Muscle of leg (tissue), 11 donors: ENCODE data around the gene PADI6. TPM values are rescaled to one million over a fixed set of nuclear protein-coding genes. Genes with fewer than 3 reads are reported as not detected.
"Not testable (repeated sequence)": the region's sequence is repeated elsewhere in the genome, so short reads cannot be mapped to it uniquely, and the experiment has no call there.

ENCODE experiments used
- DNase-seq: peaks from one replicate; pipeline ENCODE4 v3.0.0; 2013
- H3K27ac ChIP-seq: one replicate; pipeline ENCODE4 v1.5.1; 2013; ENCODE audit warnings: mild to moderate bottlenecking, low read length, control low read depth
- H3K27me3 ChIP-seq: one replicate; pipeline ENCODE4 v1.6.1; 2013; ENCODE audit warnings: low read length; ENCODE audit not compliant: control insufficient read depth, insufficient read depth
- H3K36me3 ChIP-seq: one replicate; pipeline ENCODE4 v1.6.1; 2013; ENCODE audit warnings: low read length; ENCODE audit not compliant: control insufficient read depth, insufficient read depth
- H3K4me1 ChIP-seq: one replicate; pipeline ENCODE4 v1.6.1; 2013; ENCODE audit warnings: low read length; ENCODE audit not compliant: control insufficient read depth, insufficient read depth
- H3K4me3 ChIP-seq: one replicate; pipeline ENCODE4 v1.5.1; 2013; ENCODE audit warnings: low read length, control low read depth
- H3K9me3 ChIP-seq: replicated peaks from 2 replicates; pipeline ENCODE4 v1.6.1; 2013; ENCODE audit warnings: low read depth, low read length; ENCODE audit not compliant: control insufficient read depth
- WGBS: methylation state at CpG from one replicate; pipeline ENCODE4 v1.1.5; 2013; ENCODE audit warnings: missing lambda C conversion rate; ENCODE audit not compliant: insufficient coverage; 5-methylcytosine and 5-hydroxymethylcytosine counted together
- polyA plus RNA-seq, 8 donors: library from polyadenylated mRNA; unstranded; fragments of 120-200 nt; gene quantifications; one replicate each; pipeline versions ENCODE4 v1.2.1 to v1.2.3, GENCODE V29; 2013; ENCODE audit warnings: inconsistent platforms in 1 of 8, low replicate concordance in 1 of 8; ENCODE audit not compliant: insufficient read length in 8 of 8, insufficient read depth in 1 of 8
- total RNA-seq: library from RNA; stranded (reverse); fragments of 120-200 nt; gene quantifications from one replicate; pipeline ENCODE4 v1.2.4, GENCODE V29; 2013

PADI6 gene
- total and polyA plus RNA-seq, 9 donors, result not detected

GRCh38 chr1:17345506-17345905, 26.5 kb upstream of the PADI6 start:
- 86% methylated on average over 4 of the region's 5 CpGs for WGBS
- not testable (repeated sequence) for H3K27me3 ChIP-seq

GRCh38 chr1:17346046-17346789, 25.8 kb upstream of the PADI6 start:
- Histone ChIP-seq H3K36me3 (no peaks in the 10 kb centered on the region), H3K4me1 (no peaks in the 10 kb centered on the region), H3K27ac (no peak overlapping the region), H3K9me3 (no peaks in the 10 kb centered on the region), H3K27me3 (no peaks in the 10 kb centered on the region), H3K4me3 (no peak overlapping the region)
- 85% methylated on average over 6 of the region's 9 CpGs for WGBS
- no peak for DNase-seq

More at GRCh38 chr1:17345506-17345905, 26.5 kb upstream of the PADI6 start:
- not testable (repeated sequence) for H3K4me1 ChIP-seq, H3K27ac ChIP-seq, H3K9me3 ChIP-seq, H3K36me3 ChIP-seq, H3K4me3 ChIP-seq, DNase-seq

GRCh38 chr1:17347769-17348592, 24.0 kb upstream of the PADI6 start:
- 74% methylated on average over 5 of the region's 19 CpGs for WGBS
- H3K4me3 ChIP-seq, result no peak overlapping the region
- no peak overlapping the region for H3K27ac ChIP-seq
- H3K27me3 ChIP-seq, result peaks cover 4% of the 10 kb centered on the region
- no peaks in the 10 kb centered on the region for H3K36me3 ChIP-seq
- no peaks in the 10 kb centered on the region for H3K9me3 ChIP-seq
- DNase-seq, result no peak
- no peaks in the 10 kb centered on the region for H3K4me1 ChIP-seq

GRCh38 chr1:17348593-17349234, 23.3 kb upstream of the PADI6 start:
- Histone ChIP-seq H3K27me3 (peaks cover 4% of the 10 kb centered on the region), H3K4me1 (no peaks in the 10 kb centered on the region), H3K4me3 (no peak overlapping the region), H3K27ac (no peak overlapping the region), H3K36me3 (no peaks in the 10 kb centered on the region), H3K9me3 (no peaks in the 10 kb centered on the region)
- 55% methylated on average over 11 of the region's 14 CpGs for WGBS
- no peak for DNase-seq

GRCh38 chr1:17350083-17350482, 21.9 kb upstream of the PADI6 start:
- H3K9me3 ChIP-seq, result no peaks in the 10 kb centered on the region

GRCh38 chr1:17350928-17351446, 21.0 kb upstream of the PADI6 start:
- WGBS, result 33% methylated on average over 1 of the region's 7 CpGs

More at GRCh38 chr1:17350083-17350482, 21.9 kb upstream of the PADI6 start:
- WGBS, result 60% methylated on average over 4 of the region's 8 CpGs
- no peaks in the 10 kb centered on the region for H3K36me3 ChIP-seq
- peaks cover 4% of the 10 kb centered on the region for H3K27me3 ChIP-seq
- no peak overlapping the region for H3K4me3 ChIP-seq
- DNase-seq, result no peak
- no peak overlapping the region for H3K27ac ChIP-seq
- H3K4me1 ChIP-seq, result no peaks in the 10 kb centered on the region

GRCh38 chr1:17351598-17352324, 20.2 kb upstream of the PADI6 start:
- Histone ChIP-seq H3K27ac (no peak overlapping the region), H3K27me3 (peaks cover 4% of the 10 kb centered on the region), H3K4me1 (no peaks in the 10 kb centered on the region), H3K9me3 (no peaks in the 10 kb centered on the region), H3K36me3 (no peaks in the 10 kb centered on the region), H3K4me3 (no peak overlapping the region)
- DNase-seq, result no peak
- WGBS, result 80% methylated on average over 8 of the region's 8 CpGs

More at GRCh38 chr1:17350928-17351446, 21.0 kb upstream of the PADI6 start:
- H3K36me3 ChIP-seq, result no peaks in the 10 kb centered on the region
- no peaks in the 10 kb centered on the region for H3K4me1 ChIP-seq
- no peak for DNase-seq
- H3K27me3 ChIP-seq, result peaks cover 4% of the 10 kb centered on the region
- H3K27ac ChIP-seq, result no peak overlapping the region
- no peaks in the 10 kb centered on the region for H3K9me3 ChIP-seq
- no peak overlapping the region for H3K4me3 ChIP-seq

- H3K4me1 ChIP-seq, result no peaks in the 10 kb centered on the region
- no peaks in the 10 kb centered on the region for H3K36me3 ChIP-seq
- H3K4me3 ChIP-seq, result no peak overlapping the region
- no peak for DNase-seq
- peaks cover 4% of the 10 kb centered on the region for H3K27me3 ChIP-seq
- no peaks in the 10 kb centered on the region for H3K9me3 ChIP-seq
- 49% methylated on average over 8 of the region's 8 CpGs for WGBS
- H3K27ac ChIP-seq, result no peak overlapping the region
Measured at GRCh38 chr1:17352419-17352909, 19.5 kb upstream of the PADI6 start.

GRCh38 chr1:17355898-17356297, 16.1 kb upstream of the PADI6 start:
- Histone ChIP-seq H3K27me3 (peaks cover 4% of the 10 kb centered on the region), H3K9me3 (no peaks in the 10 kb centered on the region), H3K27ac (no peak overlapping the region), H3K4me3 (no peak overlapping the region), H3K36me3 (no peaks in the 10 kb centered on the region), H3K4me1 (no peaks in the 10 kb centered on the region)
- WGBS, result 54% methylated on average over 4 of the region's 6 CpGs
- DNase-seq, result no peak
